ENCODE data around the gene MS4A4E.

- TF ChIP-seq NR3C1 (CRISPR knock-in tag; conservative IDR thresholded peaks at IDR 0.05; ENCODE audit: low read depth) (no peak), CTCF (IDR thresholded peaks at IDR 0.05) (no peak), CREB1 (CRISPR knock-in tag; IDR thresholded peaks at IDR 0.05) (no peak), NFE2L1 (CRISPR knock-in tag; IDR thresholded peaks at IDR 0.05) (no peak), GABPB1 (CRISPR knock-in tag; IDR thresholded peaks at IDR 0.05) (no peak), RORB (CRISPR knock-in tag; IDR thresholded peaks at IDR 0.05) (no peak), ZNF121 (CRISPR knock-in tag; IDR thresholded peaks at IDR 0.05) (no peak), ESRRA (CRISPR knock-in tag; IDR thresholded peaks at IDR 0.05; ENCODE audit: borderline replicate concordance) (no peak), CBFB (CRISPR knock-in tag; IDR thresholded peaks at IDR 0.05; ENCODE audit: low read depth) (no peak), PRDM15 (CRISPR knock-in tag; IDR thresholded peaks at IDR 0.05) (no peak), USF2 (CRISPR knock-in tag; IDR thresholded peaks at IDR 0.05) (no peak), FOXJ3 (CRISPR knock-in tag; IDR thresholded peaks at IDR 0.05; ENCODE audit: borderline replicate concordance) (no peak), JUN (CRISPR knock-in tag; IDR thresholded peaks at IDR 0.05) (no peak)
Measured at GRCh38 chr11:60222141-60222540, 20.8 kb downstream of the MS4A4E start.
